Astrocyte (in vitro differentiated cells and primary cell): Measurements from ENCODE around the gene CNTNAP4. TPM values are rescaled to one million over a fixed set of nuclear protein-coding genes. Genes with fewer than 3 reads are reported as not detected.

Experiments used
- DNase-seq: peaks from one replicate; pipeline ENCODE4 v3.0.0-alpha.2; 2010; ENCODE audit warnings: low read depth
- FAIRE-seq: peaks from 2 replicates; lab custom pipeline; 2011; peaks lifted over from hg19 to GRCh38; lab: Jason Lieb, UNC
- H2AFZ ChIP-seq: 2 replicates; pipeline ENCODE4 v1.6.0; 2012; ENCODE audit warnings: low read depth, low read length, inconsistent platforms
- H3K27ac ChIP-seq: 2 replicates; pipeline ENCODE4 v1.5.1; 2011; ENCODE audit warnings: low read depth, low read length, inconsistent platforms
- H3K27me3 ChIP-seq: 2 replicates; pipeline ENCODE4 v1.6.0; 2011; ENCODE audit warnings: low read length, inconsistent platforms; ENCODE audit not compliant: insufficient read depth
- H3K36me3 ChIP-seq: 2 replicates; pipeline ENCODE4 v1.5.1; 2011; ENCODE audit warnings: low read length, inconsistent platforms; ENCODE audit not compliant: insufficient read depth
- H3K4me1 ChIP-seq: 2 replicates; pipeline ENCODE4 v1.5.1; 2011; ENCODE audit warnings: low read length, inconsistent platforms; ENCODE audit not compliant: insufficient read depth
- H3K4me2 ChIP-seq: 2 replicates; pipeline ENCODE4 v1.6.0; 2012; ENCODE audit warnings: low read length, inconsistent platforms
- H3K4me3 ChIP-seq: 2 replicates; pipeline ENCODE4 v1.5.1; 2011; ENCODE audit warnings: low read depth, mild to moderate bottlenecking, low read length, inconsistent platforms; ENCODE audit not compliant: insufficient read depth
- H3K79me2 ChIP-seq: 2 replicates; pipeline ENCODE4 v1.6.0; 2012; ENCODE audit warnings: mild to moderate bottlenecking, low read length, inconsistent platforms; ENCODE audit not compliant: insufficient read depth
- H3K9ac ChIP-seq: 2 replicates; pipeline ENCODE4 v1.6.0; 2012; ENCODE audit warnings: mild to moderate bottlenecking, low read length, inconsistent platforms
- H3K9me3 ChIP-seq: 2 replicates; pipeline ENCODE4 v1.5.1; 2012; ENCODE audit warnings: low read depth, mild to moderate bottlenecking, low read length, inconsistent platforms; ENCODE audit not compliant: insufficient read depth
- H4K20me1 ChIP-seq: 2 replicates; pipeline ENCODE4 v1.6.0; 2012; ENCODE audit warnings: low read length, inconsistent platforms; ENCODE audit not compliant: insufficient read depth
- H3K27ac Mint-ChIP-seq: one replicate; pipeline ENCODE4 v1.8.0; 2021; ENCODE audit warnings: mild to moderate bottlenecking, mixed read lengths; ENCODE audit not compliant: unreplicated experiment
- H3K27me3 Mint-ChIP-seq: one replicate; pipeline ENCODE4 v1.8.0; 2021; ENCODE audit warnings: low read depth, mixed read lengths; ENCODE audit not compliant: unreplicated experiment
- H3K36me3 Mint-ChIP-seq: one replicate; pipeline ENCODE4 v1.8.0; 2021; ENCODE audit warnings: low read depth, mixed read lengths; ENCODE audit not compliant: unreplicated experiment
- H3K4me1 Mint-ChIP-seq: one replicate; pipeline ENCODE4 v1.8.0; 2021; ENCODE audit warnings: low read depth, mixed read lengths; ENCODE audit not compliant: unreplicated experiment
- H3K4me3 Mint-ChIP-seq: one replicate; pipeline ENCODE4 v1.8.0; 2021; ENCODE audit warnings: mild to moderate bottlenecking, moderate library complexity, mixed read lengths; ENCODE audit not compliant: unreplicated experiment
- H3K9me3 Mint-ChIP-seq: one replicate; pipeline ENCODE4 v1.8.0; 2021; ENCODE audit warnings: mild to moderate bottlenecking, mixed read lengths; ENCODE audit not compliant: unreplicated experiment
- CTCF ChIP-seq: IDR thresholded peaks from 2 replicates; pipeline ENCODE4 v1.5.1; 2011; ENCODE audit warnings: low read depth, mild to moderate bottlenecking, inconsistent platforms, low read length, moderate library complexity; ENCODE audit not compliant: insufficient read depth
- EZH2 ChIP-seq: IDR thresholded peaks from 2 replicates; pipeline ENCODE4 v1.6.1; 2012; ENCODE audit warnings: mild to moderate bottlenecking, low read length, inconsistent platforms; ENCODE audit not compliant: insufficient read depth
- total RNA-seq: library from RNA; stranded (reverse); gene quantifications from 2 replicates; pipeline ENCODE4 v1.2.1, GENCODE V29; 2021

CNTNAP4 gene
- total RNA-seq, 1 donor from 2014 or later, result not detected

GRCh38 chr16:76387994-76388393, 110.8 kb downstream of the CNTNAP4 start:
- H3K79me2 ChIP-seq, result no peaks in the 10 kb centered on the region
- DNase-seq, result no peak
- H3K27ac ChIP-seq, result no peak overlapping the region
- no peaks in the 10 kb centered on the region for H3K27me3 Mint-ChIP-seq
- H2AFZ ChIP-seq, result no peak overlapping the region
- H3K4me1 ChIP-seq, result no peaks in the 10 kb centered on the region
- no peak overlapping the region for H3K4me3 Mint-ChIP-seq
- H3K27ac Mint-ChIP-seq, result no peak overlapping the region
- no peak overlapping the region for H3K4me2 ChIP-seq
- no peaks in the 10 kb centered on the region for H3K27me3 ChIP-seq
- H3K4me1 Mint-ChIP-seq, result no peaks in the 10 kb centered on the region
- no peak for FAIRE-seq
- H3K9ac ChIP-seq, result no peak overlapping the region
- TF ChIP-seq EZH2, result no peak
- no peak for TF ChIP-seq CTCF
- no peaks in the 10 kb centered on the region for H3K9me3 Mint-ChIP-seq
- no peaks in the 10 kb centered on the region for H3K9me3 ChIP-seq
- H3K4me3 ChIP-seq, result no peak overlapping the region
- no peaks in the 10 kb centered on the region for H3K36me3 Mint-ChIP-seq
- no peaks in the 10 kb centered on the region for H3K36me3 ChIP-seq
- no peaks in the 10 kb centered on the region for H4K20me1 ChIP-seq

- H3K27me3 ChIP-seq, result no peaks in the 10 kb centered on the region
- Mint-ChIP-seq H3K4me1 (no peaks in the 10 kb centered on the region), H3K9me3 (no peaks in the 10 kb centered on the region), H3K27ac (no peak overlapping the region), H3K36me3 (no peaks in the 10 kb centered on the region), H3K4me3 (no peak overlapping the region), H3K27me3 (no peaks in the 10 kb centered on the region)
- no peak for FAIRE-seq
- H3K4me3 ChIP-seq, result no peak overlapping the region
- H3K9me3 ChIP-seq, result no peaks in the 10 kb centered on the region
- peak; percentile 1 for DNase-seq
- no peak overlapping the region for H3K4me2 ChIP-seq
- H4K20me1 ChIP-seq, result no peaks in the 10 kb centered on the region
- no peak overlapping the region for H3K27ac ChIP-seq
- no peak overlapping the region for H3K9ac ChIP-seq
- TF ChIP-seq CTCF (no peak), EZH2 (no peak)
- no peaks in the 10 kb centered on the region for H3K36me3 ChIP-seq
- no peaks in the 10 kb centered on the region for H3K79me2 ChIP-seq
- no peaks in the 10 kb centered on the region for H3K4me1 ChIP-seq
- no peak overlapping the region for H2AFZ ChIP-seq
Measured at GRCh38 chr16:76389126-76389525, 111.9 kb downstream of the CNTNAP4 start.

- no peak for FAIRE-seq
- Mint-ChIP-seq H3K27ac (no peak overlapping the region), H3K36me3 (no peaks in the 10 kb centered on the region)
Measured at GRCh38 chr16:76390476-76390875, 113.3 kb downstream of the CNTNAP4 start.

More at GRCh38 chr16:76390476-76390875, 113.3 kb downstream of the CNTNAP4 start:
- H3K4me3 Mint-ChIP-seq, result no peak overlapping the region
- H3K4me1 Mint-ChIP-seq, result no peaks in the 10 kb centered on the region
- Histone ChIP-seq H3K79me2 (no peaks in the 10 kb centered on the region), H3K27ac (no peak overlapping the region), H3K4me2 (no peak overlapping the region), H2AFZ (no peak overlapping the region), H3K36me3 (no peaks in the 10 kb centered on the region), H3K9me3 (no peaks in the 10 kb centered on the region), H3K4me1 (no peaks in the 10 kb centered on the region), H3K9ac (no peak overlapping the region), H4K20me1 (no peaks in the 10 kb centered on the region), H3K27me3 (no peaks in the 10 kb centered on the region), H3K4me3 (no peak overlapping the region)
- H3K27me3 Mint-ChIP-seq, result no peaks in the 10 kb centered on the region
- TF ChIP-seq EZH2, result no peak
- no peak for TF ChIP-seq CTCF
- DNase-seq, result no peak
- no peaks in the 10 kb centered on the region for H3K9me3 Mint-ChIP-seq
